Activated gamma-delta T cell treated with anti-CD3 and anti-CD28 coated beads, Interleukin-2, amount 50 U/mL, for 16 hours (primary cell): ENCODE measurements around the gene COL9A1.
"Not testable (repeated sequence)": the region's sequence is repeated elsewhere in the genome, so short reads cannot be mapped to it uniquely, and the experiment has no call there.

ENCODE experiments used
- DNase-seq: peaks from one replicate; pipeline ENCODE4 v3.0.0-alpha.2; 2020; ENCODE audit warnings: low read depth

The COL9A1 gene

DNA sequence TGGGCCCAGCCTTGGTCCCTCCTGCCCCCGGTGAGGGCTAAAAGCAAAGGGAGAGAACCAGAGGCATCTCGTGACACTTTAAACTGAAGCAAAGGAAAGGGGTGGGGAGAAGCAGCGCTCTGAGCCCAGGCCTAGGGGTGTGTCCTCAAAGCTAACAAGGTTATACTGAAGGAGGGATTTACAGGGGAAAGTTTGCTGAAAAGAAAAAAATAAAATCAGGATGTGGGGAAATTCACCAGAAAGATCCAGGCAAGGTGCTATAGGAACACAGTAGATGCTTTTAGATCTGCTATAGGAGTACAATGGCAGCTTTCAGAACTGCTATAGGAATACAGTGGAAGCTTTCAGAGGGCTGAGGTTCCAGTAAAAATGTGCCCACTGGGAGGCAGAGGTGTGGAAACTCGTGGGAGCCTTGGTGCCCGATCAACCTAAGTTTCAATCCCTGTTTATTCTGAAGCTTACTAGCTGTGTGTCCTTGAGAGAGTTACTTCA lies at the start of gene COL9A1:
Gene COL9A1 (minus strand): TSS at position 51 of the 492 bp plus-strand sequence. CDS start 160 bp downstream, outside the sequence.
- no peak for DNase-seq

DNA sequence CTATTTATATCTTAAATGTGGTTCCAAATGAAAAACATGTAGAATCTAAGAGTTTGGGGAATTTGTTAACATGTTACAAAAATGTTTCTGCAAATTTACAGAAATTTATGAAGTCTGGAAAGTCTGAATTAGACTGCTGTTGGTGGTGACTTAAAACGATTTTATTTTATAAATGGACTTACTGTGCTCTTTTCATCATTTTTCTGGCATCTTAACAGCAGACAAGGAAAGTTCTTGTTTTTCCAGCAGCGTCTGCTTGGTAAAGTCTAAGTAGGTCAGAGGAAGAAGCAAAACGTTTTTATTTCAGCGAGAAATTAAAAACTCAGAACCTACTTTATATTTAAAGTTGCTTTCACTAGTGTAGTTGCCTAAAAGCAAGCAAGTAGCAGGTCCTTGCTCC lies 48.6 kb upstream of the COL9A1 start:
- DNase-seq = no peak

DNA sequence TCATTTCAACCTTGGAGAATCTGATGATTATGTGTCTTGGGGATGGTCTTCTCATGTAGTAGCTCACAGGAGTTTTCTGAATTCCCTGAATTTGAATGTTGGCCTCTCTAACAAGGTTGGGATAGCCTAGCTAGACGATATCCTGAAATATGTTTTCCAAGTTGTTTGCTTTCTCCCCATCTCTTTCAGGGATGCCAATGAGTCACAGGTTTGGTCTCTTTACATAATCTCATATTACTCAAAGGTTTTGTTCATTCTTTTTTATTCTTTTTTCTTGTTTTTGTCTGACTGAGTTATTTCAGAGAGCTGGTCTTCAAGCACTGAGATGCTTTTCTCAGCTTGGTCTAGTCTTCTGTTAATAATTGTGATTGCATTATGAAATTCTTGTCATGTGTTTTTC lies 42.7 kb upstream of the COL9A1 start:
- no peak for DNase-seq

DNA sequence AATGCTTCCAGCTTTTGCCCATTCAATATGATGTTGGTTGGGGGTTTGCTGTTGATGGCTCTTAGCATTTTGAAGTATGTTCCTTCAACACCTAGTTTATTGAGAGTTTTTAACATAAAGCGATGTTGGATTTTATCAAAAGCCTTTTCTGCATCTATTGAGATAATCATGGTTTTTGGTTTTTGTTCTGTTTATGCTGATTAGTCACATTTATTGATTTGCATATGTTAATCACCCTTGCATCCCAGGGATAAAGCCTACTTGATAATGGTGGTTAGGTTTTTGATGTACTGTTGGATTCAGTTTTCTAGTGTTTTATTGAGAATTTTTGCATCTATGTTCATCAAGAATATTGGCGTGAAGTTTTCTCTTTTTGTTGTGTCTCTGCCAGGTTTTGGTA lies 40.4 kb upstream of the COL9A1 start:
- DNase-seq = no peak

DNA sequence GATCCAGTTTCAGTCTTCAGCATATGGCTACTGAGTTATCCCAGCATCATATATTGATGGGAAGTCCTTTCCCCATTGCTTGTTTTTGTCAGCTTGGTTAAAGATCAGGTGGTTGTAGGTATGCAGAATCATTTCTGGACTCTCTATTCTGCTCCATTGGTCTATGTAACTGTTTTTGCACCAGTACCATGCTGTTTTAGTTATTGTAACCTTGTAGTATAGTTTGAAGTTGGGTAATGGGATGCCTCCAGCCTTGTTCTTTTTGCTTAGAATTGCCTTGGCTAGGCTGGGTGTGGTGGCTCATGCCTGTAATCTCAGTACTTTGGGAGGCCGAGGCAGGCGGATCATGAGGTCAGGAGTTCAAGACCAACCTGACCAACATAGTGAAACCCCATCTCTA lies 36.9 kb upstream of the COL9A1 start:
- DNase-seq = not testable (repeated sequence)

DNA sequence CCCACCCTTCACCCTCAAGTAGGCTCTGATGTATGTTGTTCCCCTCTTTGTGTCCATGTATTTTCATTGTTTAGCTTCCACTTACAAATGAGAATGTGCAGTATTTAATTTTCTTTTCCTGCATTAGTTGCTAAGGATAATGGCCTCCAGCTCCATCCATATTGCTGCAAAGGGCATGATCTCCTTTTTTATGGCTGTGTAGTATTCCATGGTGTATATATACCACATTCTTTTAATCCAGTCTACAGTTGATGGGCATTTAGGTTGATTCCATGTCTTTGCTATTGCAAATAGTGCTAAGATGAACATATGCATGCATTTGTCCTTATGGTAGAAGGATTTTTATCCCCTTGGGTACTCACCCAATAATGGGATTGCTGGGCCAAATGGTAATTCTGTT lies 35.9 kb upstream of the COL9A1 start:
- DNase-seq = no peak

DNA sequence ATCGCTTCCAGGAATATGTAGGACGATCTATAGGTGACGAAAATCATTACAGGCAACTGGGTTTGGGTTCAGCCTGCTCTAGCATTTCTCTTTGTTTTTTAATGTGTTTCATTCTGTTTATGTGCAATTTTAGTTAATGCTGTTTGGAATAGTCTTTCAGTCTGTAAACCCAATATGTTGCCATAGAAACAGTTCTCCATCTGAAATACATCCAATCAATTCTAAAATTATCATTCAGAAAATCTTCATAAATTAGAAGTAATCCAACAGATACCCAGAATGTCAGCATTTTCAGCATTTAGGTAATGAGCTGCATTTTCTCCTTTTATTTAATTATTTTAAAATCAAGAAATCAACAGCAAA lies 34.8 kb upstream of the COL9A1 start:
- no peak for DNase-seq

DNA sequence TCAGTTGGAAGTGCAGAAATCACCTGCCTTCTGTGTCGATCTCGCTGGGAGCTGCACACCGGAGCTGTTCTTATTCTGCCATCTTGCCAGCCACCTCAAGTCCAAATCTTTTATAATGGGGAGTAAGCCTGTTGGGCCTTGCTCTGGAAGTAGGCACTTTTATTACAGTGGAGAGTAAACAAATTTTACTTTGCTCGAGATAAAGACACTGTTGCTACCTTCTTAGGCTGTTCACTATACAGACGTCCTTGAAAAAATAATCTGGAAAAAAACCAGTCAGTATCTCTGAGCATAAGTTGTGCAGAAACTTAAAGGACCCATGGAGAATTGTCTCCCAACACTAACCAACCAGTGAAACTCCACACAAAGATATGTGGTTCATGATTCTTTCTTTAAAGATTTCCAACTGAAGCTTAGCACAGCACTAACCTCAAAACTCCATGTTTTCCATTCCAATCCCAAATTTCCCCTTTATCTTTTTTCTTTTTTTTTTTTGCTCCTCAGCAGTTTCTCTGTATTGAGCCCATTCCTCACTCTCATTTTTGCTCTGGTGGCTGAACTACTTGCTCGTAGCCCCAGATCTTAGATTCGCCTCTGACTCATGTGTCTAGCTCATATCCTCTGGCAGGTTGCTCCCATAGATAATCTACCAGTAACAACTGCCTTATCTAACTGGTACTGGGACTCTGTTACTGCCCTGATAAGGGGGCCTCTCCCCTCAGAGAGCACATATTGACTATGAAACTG lies 34.3 kb upstream of the COL9A1 start:
- no peak for DNase-seq

DNA sequence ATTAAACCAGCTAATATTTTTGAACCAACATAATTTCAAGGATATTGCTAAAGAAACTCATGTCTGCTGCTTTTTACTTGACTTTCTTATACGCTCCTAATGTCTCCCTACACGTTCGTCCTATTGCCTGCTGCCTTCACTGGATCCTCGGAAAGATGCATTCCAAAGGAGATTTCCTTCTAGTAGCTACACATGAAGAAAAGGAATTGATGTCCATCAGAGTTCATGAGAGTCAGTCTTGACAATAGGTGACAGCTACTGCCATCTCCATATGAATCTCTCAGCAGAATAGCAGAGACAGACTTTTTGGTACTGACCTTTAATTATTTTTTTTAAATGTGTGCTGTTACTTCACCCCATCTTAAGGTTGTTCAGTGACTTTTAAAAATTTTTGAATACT lies 24.2 kb upstream of the COL9A1 start:
- DNase-seq = no peak

DNA sequence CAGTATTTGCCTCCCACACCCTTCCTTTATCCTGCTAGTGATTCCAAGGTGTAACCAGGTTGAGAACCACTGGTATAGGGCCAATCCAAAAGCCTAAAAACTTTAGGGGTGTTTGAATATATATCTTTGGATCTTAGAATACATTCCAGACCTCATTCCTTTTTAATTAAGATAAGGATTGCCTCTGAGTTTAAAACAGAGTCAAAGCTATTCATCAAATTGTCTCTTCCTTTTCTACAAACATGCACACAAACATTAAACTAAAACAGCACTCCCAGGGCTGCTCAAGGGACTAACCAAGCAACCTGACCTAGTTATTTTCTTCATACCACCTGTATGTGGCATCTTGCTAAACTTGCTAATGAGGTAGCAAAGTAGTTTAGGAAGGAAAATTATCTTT lies 22.1 kb upstream of the COL9A1 start:
- no peak for DNase-seq

DNA sequence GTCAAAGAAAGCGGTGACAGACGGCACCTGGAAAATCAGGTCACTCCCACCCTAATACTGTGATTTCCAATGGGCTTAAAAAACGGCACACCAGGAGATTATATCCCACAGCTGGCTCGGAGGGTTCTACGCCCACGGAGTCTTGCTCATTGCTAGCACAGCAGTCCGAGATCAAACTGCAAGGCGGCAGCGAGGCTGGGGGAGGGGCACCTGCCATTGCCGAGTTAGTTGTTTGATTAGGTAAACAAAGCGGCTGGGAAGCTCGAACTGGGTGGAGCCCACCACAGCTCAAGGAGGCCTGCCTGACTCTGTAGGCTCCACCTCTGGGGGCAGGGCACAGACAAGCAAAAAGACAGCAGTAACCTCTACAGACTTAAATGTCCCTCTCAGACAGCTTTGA lies 14.9 kb upstream of the COL9A1 start:
- DNase-seq = not testable (repeated sequence)

DNA sequence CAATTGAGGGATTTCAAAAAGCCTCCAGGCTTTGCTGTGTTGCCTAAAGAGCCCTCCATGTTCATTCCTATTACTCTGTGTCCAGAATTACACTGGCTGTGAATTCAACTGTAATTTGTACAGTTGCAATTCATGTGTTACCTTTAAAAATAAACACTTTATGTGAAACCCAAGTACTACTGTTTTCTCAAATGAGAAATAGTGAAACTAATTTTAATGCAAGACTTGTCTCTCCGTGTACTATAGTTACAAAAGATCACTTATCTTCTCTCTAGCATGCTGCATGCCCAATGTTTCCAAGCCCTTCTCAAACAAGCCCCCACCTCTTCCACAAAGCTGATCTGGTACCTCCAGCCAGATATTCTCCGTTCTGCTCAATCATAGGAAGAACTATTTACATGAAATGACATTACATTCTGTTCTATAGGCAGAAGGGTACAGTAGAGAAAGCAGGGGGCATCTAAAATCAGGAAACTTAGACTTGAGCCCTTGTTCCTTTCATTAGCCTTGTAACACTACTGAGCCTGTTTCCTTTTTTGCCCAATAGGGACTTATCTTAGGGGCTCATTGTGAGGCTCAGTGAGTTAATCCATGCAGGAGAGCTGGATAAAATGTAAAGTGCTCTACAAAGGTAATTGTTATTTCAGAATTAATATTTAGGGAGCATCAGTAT lies 12.3 kb upstream of the COL9A1 start:
- no peak for DNase-seq

DNA sequence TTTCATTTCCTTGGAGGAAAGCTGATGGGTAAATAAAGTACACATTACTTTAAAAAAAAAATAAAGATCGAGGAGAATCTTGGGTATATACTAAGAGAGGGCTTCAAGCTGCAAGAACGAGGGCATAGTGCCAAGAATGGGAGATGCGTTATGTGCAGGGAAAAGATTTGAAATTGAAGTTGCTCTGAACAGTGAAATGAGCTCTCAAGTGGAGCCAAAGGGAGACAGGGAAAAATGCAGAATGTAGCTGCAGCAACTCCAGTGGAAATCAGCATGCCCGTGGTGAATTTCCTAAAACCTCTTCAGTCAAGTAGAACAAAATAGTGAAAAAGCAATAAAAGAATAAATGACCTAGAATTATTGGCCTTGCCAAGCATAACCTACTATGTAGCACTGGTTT lies 11.4 kb upstream of the COL9A1 start:
- no peak for DNase-seq

DNA sequence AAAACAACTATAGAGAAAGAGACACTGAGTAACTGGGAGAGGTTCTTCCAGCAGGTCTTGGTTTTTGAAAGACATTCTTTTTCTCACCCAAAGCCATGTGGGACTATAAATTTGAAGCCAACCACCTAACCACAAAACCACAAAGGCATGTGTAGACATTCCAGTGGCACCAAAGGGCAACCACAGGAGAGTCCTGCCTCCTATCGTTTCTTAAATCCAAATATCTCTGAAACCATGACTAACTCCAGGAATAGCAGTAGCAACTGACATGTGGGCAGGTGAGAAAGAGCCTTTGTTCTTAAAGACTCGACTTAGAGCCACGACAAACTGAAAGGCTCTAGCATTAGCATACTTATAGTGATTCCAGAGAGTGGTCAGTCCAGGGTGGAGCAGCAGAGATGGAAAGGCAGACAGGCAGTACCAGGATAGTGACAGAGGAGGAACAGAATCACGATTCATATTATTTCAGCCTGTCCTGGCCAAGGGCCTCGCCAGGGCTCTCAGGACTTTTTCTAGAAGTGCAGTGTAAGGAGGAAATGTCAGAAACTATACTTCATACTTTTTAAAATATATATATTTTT lies 9.4 kb upstream of the COL9A1 start:
- no peak for DNase-seq

DNA sequence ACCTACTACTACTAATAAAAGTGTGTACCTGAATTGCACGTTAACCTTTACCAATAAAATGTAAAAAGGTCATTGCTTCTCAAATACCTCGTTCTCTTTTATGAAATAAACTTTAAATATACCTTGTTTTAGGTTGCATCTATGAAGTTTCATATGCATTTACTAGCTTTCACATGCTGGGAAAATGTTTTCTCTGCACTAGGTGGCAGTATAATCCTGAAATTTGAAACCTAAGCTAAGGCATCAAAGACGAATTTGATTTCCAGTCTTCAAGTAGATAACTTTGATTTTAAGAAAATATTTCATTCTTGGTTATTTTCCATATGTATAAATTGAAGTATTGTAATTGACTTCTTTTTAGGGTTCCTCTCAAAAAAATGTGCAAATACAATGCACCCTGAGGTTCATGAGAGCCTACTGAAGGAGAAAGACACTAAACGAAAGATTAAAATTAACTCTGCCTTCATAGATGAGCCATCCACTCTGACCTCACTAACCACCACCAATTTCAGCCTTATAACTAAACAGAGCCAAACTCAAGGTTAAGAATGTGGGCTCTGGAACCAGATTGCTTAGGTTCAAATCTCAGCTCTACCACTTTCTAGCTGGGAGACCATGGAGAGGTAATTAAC lies 7.3 kb upstream of the COL9A1 start:
- DNase-seq = no peak

DNA sequence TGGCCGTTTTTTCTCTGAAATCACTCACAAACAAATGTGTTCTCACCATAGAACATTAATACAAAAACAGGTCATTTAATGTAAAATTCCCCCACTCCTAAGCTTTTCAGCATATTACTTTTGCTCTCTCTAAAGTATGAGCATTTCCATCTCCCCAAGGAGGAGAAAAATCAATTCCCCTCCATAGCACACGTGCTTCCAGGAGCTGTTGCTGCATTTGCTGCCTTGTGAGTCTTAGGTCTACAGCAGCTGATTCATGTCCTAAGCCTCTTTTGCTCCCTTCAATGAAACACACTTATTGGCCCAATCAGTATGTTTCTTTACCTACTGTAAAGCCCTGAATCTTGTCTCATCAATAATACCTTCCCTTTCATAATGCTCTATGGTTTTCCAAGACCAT lies 6.4 kb upstream of the COL9A1 start:
- no peak for DNase-seq

DNA sequence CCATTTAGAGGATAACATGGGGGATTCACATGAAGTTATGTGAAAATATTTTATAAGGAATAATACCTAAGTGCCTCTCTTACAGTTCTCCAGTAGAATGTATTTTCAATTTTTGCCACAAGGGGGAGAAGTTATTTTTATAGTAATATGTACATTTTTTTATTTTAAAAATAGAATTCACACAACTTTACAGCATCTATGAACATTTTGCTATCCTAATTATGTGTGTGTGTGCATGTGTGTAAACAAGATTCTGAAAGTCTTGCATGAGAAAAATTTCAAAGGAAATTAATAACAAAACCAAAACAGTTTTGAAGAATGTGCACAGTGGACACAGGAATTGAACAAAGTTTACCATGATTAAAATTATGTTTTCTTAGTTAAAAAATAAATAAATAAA lies 5.3 kb upstream of the COL9A1 start:
- DNase-seq = not testable (repeated sequence)

DNA sequence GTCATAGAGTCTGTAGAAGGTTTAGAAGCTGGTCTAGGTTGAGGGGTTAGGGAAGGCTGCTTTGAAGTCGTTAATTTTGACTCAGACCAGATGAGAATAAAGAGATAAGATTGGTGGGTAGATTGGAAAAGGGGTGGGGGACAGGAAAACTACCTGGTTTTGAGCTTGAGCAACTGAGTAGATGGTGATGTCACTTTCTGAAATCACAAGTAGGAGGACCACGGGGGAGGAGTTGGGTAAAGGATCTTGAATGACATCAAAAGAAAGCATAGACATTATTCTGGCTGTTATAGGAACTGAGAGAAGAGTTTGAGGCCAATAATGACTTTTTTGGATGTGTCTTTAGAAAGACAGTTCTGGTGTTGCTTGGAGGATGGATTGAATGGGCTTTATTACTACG lies 4.1 kb upstream of the COL9A1 start:
- DNase-seq = no peak

DNA sequence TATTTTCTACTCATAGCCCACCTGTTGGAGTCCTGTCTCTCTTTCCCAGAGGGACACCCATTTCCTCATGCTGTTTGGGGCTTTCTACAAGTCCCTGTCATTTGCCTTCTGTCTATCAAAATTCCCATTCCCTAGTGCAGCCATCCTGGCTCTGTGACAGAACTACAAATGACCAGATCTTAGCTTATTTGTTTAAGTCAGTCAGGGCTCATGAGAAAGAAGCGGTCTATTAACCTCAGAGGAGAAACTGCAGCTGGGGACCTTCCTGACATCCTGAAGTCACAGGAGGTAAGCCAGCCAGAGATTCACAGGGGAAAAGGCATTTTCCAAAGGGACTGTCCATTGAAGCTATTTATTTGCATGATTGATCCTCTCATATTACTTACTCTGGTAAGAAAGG lies 1.7 kb upstream of the COL9A1 start:
- no peak for DNase-seq

DNA sequence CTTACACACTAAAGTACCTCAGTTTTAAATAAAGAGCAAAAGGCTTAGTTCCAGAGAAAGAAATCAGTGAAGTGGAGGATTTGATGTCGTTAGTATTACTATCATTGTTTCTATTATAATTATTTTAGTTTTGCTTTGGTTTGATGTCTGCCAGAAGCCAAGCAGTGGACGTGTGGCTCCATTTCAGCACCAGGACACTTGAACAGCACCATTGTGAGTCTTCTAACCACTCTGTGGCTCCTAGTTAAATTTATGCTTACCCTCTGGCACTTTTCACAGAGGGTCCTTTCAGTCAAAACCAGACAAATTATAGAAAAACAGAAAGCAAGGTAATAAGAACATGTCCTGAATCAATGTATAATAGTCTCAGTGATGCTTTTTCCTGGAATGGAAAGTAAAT lies 3.4 kb downstream of the COL9A1 start:
- DNase-seq = no peak

DNA sequence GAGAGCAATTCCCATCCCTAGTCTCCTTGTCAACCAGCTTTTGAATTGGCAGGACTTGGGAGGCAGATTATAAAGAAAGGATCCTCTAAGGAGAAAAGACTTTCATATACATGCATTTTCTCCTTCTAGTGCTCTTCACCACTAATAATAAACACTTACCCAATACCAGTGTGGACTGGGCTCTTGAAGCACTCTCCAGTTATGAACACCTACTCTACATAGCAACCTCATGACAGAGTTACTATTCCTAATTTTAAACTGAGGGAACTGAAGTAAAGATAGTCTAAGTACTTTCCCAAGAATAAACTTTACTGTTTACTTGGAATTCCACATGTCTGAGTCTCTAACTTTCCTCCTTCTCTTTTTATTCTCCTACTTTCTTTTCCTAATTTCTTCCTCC lies 4.8 kb downstream of the COL9A1 start:
- no peak for DNase-seq

DNA sequence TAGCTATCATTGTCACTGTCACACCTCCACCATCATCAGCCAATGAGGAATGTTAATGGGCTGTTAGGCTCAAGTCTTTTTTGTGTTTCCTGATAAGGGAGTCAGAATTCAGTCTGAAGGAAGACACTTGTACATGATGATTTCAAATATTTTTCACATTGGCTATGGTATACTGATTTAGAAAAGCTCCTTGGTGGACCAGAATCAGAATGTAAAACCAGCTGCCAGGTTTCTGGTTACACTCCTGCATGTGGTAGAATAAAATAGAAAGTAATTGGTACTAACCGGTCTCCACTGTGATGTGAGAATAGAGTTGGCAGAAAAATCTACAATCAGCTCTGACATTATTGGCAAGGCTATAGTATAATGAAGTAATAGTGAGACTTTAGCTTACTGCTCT lies 10.7 kb downstream of the COL9A1 start:
- no peak for DNase-seq

DNA sequence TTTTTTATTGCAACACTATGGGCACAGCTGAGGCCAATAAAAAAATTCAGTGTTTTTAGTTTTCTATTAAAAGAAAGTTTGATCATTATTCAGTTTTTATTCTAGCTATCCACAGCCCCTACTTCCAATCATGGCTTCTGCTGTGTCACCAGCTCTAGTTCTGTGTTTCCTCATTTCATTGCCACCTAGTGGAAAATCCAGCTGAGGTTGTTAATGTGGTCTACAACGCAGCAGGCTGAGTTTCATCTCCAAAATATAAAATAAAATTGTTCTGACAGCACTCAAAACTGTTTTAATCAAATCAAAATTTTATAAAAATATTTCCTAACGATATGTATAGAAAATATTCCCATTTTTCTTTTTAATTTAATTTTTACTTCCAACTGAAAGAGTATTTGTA lies 13.6 kb downstream of the COL9A1 start:
- DNase-seq = no peak
